CD4-positive, alpha-beta T cell treated with Interleukin-6 for 4 hours (primary cell): ENCODE data around the gene ZNF648.
"Not testable (repeated sequence)": the region's sequence is repeated elsewhere in the genome, so short reads cannot be mapped to it uniquely, and the experiment has no call there.

Experiments used
- DNase-seq: peaks from one replicate; pipeline ENCODE4 v3.0.0-alpha.2; 2020; ENCODE audit warnings: mixed read lengths

Gene ZNF648

GRCh38 chr1:182069028-182069466, 7.5 kb upstream of the ZNF648 start:
- DNase-seq: peak; percentile 36

GRCh38 chr1:182066934-182067333, 5.4 kb upstream of the ZNF648 start:
- no peak for DNase-seq

- no peak for DNase-seq
Measured at GRCh38 chr1:182065126-182065845, 3.8 kb upstream of the ZNF648 start.

GRCh38 chr1:182064611-182065010, 3.1 kb upstream of the ZNF648 start:
- DNase-seq: no peak

- DNase-seq: no peak
Measured at GRCh38 chr1:182062223-182062622, 711 bp upstream of the ZNF648 start.

GRCh38 chr1:182060877-182061276, 635 bp downstream of the ZNF648 start:
- DNase-seq: no peak

GRCh38 chr1:182059936-182060335, 1.6 kb downstream of the ZNF648 start:
- no peak for DNase-seq

GRCh38 chr1:182056601-182057366, 4.7 kb downstream of the ZNF648 start:
- DNase-seq: no peak

GRCh38 chr1:182054698-182055326, 6.7 kb downstream of the ZNF648 start:
- DNase-seq: peak; percentile 73

GRCh38 chr1:182052355-182052754, 9.2 kb downstream of the ZNF648 start:
- DNase-seq: no peak

GRCh38 chr1:182051938-182052337, 9.6 kb downstream of the ZNF648 start:
- no peak for DNase-seq

- no peak for DNase-seq
Measured at GRCh38 chr1:182050481-182051448, 10.7 kb downstream of the ZNF648 start.

GRCh38 chr1:182048562-182048961, 12.9 kb downstream of the ZNF648 start:
- no peak for DNase-seq

GRCh38 chr1:182046763-182047162, 14.7 kb downstream of the ZNF648 start:
- no peak for DNase-seq

GRCh38 chr1:182045481-182045880, 16.0 kb downstream of the ZNF648 start:
- not testable (repeated sequence) for DNase-seq

- DNase-seq: no peak
Measured at GRCh38 chr1:182041615-182042014, 19.9 kb downstream of the ZNF648 start.

GRCh38 chr1:182038220-182038619, 23.3 kb downstream of the ZNF648 start:
- DNase-seq: no peak

GRCh38 chr1:182035097-182035770, 26.3 kb downstream of the ZNF648 start:
- peak; percentile 13 for DNase-seq

GRCh38 chr1:182032251-182032650, 29.3 kb downstream of the ZNF648 start:
- no peak for DNase-seq

- peak; percentile 99 for DNase-seq
Measured at GRCh38 chr1:182029379-182030331, 31.9 kb downstream of the ZNF648 start.

GRCh38 chr1:182029002-182029378, 32.5 kb downstream of the ZNF648 start:
- DNase-seq: no peak
